GM18519 (cell line): ENCODE measurements around the gene ZNF846.
A peak's percentile ranks its signal among the peaks of the same experiment; 100 is the strongest.
"Not testable (repeated sequence)": the region's sequence is repeated elsewhere in the genome, so short reads cannot be mapped to it uniquely, and the experiment has no call there.

Source experiments
- ATAC-seq: cut with Tn5 transposase; IDR thresholded peaks from one replicate; pipeline ENCODE4 v1.9.1; 2021; ENCODE audit warnings: mild to moderate bottlenecking, moderate library complexity; ENCODE audit not compliant: unreplicated experiment, low FRiP score

Gene ZNF846

DNA sequence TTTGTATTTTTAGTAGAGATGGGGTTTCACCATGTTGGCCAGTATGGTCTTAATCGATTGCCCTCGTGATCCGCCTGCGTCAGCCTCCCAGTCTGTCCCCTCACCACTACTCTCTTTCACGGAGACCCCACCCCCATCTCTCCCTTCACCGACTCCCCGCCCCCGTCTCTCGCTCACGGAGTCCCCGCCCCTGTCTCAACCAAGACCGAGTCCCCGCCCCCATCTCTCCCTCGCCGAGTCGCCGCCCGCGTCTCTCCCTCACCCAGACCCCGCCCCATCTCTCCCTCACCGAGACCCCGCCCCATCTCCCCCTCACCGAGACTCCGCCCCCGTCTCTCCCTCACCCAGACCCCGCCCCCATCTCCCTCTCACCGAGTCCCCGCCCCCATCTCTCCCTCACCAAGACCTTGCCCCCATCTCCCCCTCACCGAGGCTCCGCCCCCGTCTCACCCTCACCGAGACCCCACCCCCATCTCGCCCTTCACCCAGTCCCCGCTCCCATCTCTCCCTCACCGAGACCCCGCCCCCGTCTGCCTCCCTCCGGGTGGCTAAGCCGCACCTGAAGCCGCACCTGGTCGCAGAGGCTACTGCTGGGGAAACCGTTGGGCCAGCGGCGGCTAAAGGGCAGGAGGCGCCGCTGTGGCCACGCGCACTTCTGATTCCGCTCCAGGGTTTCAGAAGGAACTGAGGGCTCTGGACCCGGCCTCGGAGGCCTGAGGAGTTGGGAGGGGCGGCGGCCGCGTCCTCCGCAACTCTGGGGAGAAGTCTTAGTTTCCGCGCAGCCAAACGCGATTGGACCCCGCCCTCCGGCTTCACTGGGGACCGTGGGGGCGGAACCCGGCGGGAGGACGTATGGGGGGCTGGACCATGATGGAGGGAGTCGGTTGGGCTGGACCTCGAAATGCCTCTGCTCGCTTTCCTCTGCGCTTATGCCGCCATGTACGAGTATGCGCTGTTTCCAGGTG is 17.1 kb upstream of the ZNF846 start:
- peak; percentile 58 for ATAC-seq

DNA sequence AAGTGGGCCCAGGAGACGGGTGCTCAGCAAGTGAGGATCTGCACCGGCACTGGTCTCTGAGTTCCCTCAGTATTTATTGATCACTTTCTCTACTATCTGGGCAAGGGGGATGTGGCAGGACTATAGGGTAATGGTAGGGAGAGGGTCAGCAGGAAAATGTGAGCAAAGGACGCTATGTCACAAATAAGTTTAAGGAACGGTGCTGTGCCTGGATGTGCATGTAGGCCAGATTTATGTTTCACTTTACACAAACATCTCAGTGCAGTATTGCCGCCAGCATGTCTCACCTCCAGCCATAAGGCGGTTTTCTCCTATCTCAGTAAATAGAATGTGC is 15.6 kb upstream of the ZNF846 start:
- ATAC-seq, result not testable (repeated sequence)

DNA sequence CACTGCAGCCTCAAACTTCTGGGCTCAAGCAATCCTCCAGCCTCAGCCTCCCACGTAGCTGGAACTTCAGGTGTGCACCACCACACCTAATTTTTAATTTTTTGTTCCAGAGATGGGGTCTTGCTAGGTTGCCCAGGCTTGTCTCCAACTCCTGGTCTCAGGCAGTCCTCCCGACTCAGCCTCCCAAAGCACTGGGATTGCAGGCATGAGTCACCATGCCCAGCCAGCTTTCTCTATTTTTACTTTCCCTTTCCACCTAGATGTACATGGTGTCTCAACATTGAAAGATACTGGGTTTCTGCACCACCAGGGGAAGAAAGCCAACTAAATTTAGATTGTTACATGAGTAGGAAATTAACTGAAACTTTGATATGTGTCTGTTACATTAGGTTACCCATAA is 13.8 kb upstream of the ZNF846 start:
- ATAC-seq, result no peak

DNA sequence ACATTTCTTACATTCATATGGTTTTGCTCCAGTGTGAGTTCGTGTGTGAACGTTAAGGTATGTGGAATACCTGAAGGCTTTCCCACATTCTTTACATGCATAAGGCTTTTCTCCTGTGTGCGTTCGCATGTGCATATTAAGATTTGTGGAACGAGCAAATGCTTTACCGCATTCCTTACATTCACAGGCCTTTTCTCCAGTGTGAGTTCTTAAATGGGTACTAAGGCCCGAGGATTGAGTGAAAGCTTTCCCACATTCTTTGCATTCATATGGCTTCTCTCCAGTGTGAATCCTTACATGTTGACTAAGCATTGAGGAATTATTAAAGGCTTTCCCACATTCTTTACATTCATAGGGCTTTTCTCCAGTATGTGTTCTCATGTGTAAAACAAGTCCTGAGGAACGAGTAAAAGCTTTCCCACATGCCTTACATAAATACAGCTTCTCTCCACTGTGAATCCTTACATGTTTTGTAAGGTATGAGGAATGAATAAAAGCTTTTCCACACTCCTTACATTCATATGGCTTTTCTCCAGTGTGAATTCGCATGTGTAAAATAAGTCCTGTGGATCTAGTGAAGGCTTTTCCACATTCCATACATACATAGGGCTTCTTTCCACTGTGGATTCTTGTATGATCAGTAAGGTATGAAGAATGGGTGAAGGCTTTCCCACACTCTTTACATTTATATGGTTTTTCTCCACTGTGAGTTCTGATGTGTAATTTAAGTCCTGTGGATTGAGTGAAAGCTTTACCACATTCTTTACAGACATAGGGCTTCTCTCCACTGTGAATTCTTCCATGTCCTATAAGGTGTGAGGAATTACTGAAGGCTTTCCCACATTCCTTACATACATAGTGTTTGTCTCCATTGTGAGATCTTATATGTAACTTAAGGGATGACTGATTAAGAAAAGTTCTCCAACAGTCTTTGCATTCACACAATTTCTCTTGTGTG is 10.7 kb downstream of the ZNF846 start:
- ATAC-seq, result no peak

DNA sequence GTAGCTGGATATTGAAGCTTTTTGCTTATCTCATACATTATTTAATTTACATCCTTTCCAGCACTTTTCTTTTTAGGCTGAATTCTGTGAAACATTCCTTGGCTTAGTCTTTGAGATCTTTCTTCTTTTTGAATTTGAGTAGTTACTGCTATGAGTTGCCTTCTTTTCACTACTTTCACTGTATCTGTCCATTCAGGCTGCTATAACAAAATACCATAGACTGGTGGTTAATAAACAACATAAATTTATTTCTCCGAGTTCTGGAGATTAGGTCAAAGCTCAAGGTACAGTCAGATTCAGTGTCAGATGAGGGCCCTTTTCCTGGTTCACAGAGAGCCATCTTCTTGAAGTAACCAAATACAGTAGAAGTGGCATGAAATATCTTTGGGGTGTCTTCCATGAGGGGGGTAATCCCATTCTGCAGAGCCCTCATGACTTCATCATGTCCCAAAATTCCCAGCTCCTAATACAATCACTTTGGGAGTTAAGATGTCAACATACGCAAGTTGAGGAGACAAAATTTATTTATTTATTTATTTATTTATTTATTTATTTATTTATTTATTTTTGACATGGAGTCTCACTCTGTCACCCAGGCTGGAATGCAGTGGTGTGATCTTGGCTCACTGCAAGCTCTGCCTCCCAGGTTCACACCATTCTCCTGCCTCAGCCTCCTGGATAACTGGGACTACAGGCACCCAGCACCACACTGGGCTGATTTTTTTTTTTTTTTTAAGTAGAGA is 15.7 kb downstream of the ZNF846 start:
- ATAC-seq, result no peak

DNA sequence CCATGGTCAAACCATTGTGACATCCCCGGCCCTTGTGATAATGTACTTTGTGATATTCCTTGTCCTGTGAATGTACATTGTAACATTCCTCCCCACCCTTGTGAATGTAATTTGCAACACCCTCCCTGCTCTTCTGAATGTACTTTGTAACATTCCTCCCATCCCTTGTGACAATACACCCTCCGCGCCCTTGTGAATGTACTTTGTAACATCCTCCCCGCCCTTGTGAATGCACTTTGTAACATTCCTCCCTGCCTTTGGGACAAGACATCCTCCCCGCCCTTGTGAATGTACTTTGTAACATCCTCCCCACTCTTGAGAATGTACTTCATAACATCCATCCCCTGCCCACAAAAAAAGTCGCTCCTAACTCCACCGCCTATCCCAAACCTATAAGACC is 17.1 kb downstream of the ZNF846 start:
- no peak for ATAC-seq

DNA sequence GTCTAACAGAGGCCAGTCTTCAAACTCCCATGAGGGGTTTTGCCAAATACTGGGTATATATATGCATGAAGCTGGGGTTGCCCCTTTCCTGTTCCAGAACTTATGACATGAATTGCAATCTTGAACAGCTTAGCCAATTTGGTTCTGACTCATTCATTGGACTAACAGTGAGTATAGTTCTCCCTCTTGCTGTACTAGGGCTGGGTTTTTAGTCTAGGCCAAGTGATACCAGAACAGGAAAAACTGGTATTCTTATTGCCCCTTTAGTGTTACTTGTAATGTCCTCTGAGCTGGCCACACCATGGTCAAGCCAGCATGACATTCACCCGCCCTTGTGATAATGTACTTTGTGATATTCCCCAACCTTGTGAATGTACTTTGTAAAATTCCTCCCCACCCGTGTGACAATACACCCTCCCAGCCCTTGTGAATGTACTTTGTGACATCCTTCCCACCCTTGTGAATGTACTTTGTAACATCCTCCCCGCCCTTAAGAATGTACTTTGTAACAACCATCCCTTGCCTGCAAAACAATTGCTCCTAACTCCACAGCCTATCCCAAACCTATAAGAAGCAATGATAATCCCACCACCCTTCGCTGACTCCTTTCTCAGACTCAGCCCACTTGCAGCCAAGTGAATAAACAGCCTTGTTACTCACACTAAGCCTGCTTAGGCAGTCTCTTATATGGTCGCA is 26.9 kb downstream of the ZNF846 start:
- no peak for ATAC-seq

DNA sequence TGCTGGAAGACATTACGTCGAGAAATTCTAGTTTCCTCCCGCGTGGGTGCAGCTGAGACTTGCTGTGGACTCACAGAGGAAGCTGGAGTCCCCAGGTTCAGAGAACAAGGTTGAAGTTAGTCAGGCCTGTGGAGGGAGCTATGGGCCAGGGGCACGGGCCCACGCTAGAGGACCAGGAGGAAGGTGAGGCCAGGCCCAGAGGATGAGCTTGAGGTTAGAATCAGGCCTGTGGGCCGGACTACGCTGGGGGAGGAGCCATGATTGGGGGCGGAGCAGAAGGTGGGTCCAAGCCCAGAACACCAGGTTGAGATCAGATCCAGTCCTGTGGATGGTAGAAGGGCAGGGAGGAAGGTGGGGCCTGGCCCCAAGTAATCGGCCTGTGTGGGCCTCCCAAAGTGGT is 32.6 kb downstream of the ZNF846 start:
- ATAC-seq, result no peak

DNA sequence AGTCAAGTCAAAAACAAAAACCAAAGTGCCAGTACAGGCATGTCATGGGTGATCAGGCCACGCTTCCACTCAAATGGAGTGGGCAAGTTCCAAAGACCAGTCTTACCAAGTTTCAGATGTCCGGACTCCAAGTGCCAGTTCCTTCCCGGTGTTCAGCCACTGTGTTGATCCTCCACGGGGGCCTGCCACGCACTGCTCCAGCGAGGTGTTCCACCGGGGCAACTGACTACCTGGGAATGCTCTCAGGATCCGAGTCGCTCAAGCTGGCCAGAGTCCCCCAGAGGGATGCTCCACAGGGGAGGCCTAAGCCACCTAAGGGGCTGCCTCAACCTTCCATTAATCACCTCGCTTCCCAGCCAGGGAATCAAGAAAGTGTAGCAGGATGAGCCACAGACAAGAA is 38.5 kb downstream of the ZNF846 start:
- ATAC-seq, result not testable (repeated sequence)

DNA sequence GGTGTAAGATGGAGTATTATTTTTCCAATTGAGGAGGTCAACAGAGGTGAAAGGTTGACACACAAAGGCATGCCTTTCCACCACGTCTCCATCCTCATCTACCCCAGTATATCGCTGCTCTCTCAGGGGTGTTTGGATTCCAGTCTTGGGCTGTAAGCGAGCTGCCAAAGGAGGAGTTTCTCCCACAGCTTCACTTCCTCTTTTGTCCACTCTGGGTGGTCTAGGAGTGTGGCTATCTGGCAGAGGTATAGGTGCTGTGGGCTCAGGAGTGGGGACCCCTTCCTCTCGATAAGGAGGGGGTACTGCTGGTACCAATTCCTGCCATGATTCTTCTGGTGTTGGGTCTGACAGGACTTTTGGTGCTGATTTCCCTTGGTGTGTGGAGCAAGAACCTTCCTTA is 39.4 kb downstream of the ZNF846 start:
- no peak for ATAC-seq

DNA sequence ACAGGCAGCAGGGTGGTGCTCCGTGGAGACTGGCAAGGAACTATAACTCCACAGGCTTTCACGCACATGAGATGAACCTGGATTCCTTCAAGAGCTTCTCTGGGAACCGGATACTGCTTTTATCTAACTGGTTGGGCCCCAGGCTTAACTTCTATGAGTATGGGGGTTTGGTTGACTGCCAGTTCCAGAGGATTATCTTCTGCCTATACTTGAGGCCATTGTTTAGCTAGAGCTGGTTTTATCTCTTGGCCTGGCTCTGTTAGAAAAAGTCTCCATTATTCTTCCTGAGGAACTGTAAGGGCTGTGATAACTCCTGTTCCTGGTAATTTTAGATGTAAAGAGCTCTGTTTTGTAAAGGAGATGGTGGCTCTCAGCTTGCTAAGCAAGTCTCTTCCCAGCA is 40.9 kb downstream of the ZNF846 start:
- no peak for ATAC-seq

DNA sequence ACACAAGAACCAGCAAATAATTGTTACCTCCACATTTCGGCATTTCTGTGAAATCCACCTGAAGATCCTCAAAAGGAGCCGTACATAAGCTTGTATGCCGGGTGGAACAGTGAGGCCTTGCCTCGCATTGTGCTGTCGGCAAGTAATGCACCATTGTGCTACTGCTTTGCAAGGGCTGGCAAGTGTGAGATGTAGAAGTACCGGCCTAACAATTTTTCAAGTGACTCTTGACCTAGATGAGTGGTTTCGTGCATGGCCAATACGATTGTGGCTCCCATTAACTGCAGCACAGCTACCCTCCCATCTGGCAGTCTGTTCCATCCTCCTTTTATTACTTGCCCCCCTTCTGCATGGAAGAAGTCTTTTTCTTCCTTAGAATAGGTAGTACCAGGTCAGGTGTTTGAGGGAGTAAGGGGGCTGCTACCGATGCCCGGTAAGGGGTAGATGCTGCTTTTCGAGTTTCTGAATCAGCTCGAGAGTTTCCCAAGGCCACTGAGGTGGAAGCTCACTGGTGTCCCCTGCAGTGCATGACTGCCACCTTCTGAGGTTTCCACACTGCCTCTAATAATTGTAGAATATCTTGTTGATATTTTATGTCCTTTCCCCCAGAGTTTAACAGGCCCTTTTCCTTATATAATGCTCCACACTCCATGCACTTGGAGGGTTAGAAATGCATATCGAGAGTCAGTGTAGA is 42.9 kb downstream of the ZNF846 start:
- ATAC-seq, result not testable (repeated sequence)

DNA sequence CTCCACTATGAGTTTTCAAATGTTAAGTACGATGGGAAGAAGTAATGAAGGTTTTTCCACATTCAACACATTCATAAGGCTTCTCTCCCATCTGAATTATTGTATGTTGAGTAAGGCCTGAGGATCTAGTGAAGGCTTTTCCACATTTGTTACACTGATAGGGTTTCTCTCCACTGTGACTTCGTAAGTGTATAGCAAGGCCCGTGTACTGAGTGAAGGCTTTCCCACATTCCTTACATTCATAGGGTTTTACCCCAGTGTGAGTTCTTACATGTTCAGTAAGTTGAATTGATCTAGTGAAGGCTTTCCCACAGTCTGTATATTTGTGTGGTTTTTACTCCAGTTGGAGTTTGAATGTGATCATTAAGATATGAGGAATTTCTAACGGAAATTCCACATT is 44.4 kb downstream of the ZNF846 start:
- ATAC-seq, result no peak

DNA sequence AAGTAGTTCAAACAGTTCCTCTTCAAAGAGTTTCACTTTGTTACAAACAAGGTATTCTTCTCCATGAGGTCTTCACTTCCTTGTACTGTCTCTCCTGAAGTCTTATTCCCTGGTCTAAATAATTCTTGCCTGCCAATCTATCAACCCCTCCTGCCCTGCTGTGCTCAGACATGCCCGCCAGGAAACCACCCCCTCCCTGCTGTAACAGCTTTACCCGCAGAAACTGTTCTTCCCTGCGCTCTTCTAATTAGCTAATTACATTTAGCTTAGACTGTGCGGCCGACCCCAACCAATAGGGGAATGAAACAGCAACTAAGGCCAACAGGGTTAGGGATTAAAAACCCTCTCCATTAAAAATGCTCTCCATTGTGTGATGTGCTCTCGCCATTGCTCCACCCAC is 46.7 kb downstream of the ZNF846 start:
- ATAC-seq, result no peak

DNA sequence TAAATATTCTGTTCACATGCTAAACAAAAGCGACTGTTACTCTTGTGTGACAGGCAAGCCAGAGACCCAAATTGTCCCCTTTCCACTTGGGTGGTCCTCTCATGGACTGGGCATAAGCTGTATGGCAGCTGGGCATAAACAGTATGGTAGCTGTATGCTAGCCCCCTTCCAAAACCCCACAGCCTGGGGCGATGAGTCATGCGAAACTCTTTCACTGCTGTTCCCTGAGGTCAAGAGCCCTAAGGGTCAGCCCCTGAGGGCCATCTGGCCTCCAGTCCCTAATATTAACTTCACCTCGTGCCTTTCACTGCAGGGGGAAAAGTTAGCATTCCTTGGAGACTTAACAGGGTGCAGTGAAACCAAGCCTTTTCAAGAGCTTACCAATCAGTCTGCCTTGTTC is 48.0 kb downstream of the ZNF846 start:
- ATAC-seq, result no peak

DNA sequence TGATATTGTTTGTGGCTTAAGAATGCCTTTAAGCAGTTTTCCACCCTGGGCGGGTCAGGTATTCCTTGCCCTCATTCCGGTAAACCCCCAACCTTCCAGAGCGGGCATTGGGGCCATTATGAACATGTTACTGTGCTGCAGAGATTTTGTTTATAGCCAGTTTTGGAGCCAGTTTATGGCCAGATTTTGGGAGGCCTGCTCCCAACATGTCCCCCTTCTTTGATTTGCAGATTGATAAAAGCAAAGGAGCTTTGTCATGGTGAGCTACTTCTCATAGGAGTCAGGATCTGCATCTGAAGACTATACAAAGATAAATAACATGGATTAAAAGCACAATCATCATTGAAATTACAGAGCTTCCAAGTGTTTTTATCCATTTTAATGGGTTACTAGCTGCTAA is 56.7 kb downstream of the ZNF846 start:
- no peak for ATAC-seq

DNA sequence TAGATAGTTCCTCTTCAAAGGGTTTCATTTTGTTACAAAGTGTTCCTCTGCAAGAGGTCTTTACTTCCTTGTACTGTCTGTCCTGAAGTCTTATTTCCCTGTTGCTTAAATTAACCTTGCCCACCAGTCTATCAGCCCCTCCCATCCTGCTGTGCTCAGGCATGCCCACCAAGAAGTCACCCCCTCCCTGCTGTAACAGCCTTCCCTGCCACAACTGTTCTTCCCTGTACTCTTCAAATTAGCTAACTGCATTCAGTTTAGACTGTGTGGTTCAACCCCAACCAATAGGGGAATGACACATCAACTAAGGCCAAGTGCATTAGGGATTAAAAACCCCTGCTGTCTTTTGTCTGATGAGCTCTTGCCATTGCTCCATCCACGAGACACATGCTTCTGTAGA is 59.2 kb downstream of the ZNF846 start:
- ATAC-seq, result no peak

DNA sequence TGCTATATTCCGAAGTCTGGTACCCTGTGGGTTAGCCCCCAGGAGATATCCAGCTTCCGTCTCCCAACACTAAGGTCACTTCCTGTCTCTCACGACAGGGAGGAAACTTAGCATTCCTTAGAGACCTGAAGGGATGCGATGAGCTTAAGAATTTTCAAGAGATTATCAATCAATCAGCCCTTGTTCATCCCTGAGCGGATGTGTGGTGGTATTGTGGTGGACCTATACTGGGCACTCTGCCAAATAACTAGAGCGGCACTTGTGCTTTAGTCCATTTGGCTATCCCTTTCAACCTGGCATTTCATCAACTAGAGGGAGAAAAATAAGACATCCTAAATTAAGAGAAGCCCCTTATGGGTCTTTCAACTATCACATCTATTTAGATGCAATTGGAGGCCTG is 62.7 kb downstream of the ZNF846 start:
- ATAC-seq, result no peak

DNA sequence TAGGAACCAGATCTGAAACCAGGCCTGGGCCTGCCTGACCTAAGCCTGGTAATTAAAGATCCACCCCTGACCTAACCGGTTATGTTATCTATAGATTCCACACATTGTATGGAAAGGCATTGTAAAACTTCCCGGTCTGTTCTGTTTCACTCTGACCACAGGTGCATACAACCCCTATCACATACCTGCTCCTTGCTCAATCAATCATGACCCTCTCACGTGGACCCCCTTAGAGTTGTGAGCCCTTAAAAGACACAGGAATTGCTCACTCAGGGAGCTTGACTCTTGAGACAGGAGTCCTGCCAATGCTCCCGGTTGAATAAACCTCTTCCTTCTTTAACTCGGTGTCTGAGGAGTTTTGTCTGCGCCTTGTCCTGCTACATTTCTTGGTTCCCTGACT is 66.4 kb downstream of the ZNF846 start:
- no peak for ATAC-seq
